Lower leg skin (tissue), 4 donors: ENCODE data around the gene TMEM254. TPM values are rescaled to one million over a fixed set of nuclear protein-coding genes. Genes with fewer than 3 reads are reported as not detected.

Experiments
- DNase-seq, 2 donors: peaks; one replicate each; pipeline ENCODE4 v3.0.0-alpha.2; 2019; ENCODE audit warnings: low spot score in 2 of 2
- H3K4me3 ChIP-seq: fragments of 200-600 bp; sonication (generic); 2 replicates; pipeline ENCODE4 v1.5.1; 2017; ENCODE audit warnings: mild to moderate bottlenecking, low read depth; ENCODE audit not compliant: poor library complexity, severe bottlenecking
- POLR2A ChIP-seq, 2 donors: fragments of 450-650 bp; IDR thresholded peaks; one replicate each; pipeline ENCODE4 v1.6.1; 2016 to 2017; ENCODE audit warnings: antibody characterized with exemption in 2 of 2, mild to moderate bottlenecking in 1 of 2, moderate library complexity in 1 of 2
- WGBS, 2 donors: methylation state at CpG; one replicate each; pipeline ENCODE4 v1.1.5; 2018; 5-methylcytosine and 5-hydroxymethylcytosine counted together
- intact Hi-C: fragments of 100-400 bp; cut with DNase I; formaldehyde crosslinking; loops from one replicate; pipeline ENCODE4 v1.15.0; 2023; ENCODE audit warnings: low total_unique reads
- total RNA-seq, 4 donors: library from RNA; depleted of rRNA; stranded (reverse); fragments of >200 nt; gene quantifications; one replicate each; pipeline ENCODE4 v1.1.0, GENCODE V29; 2016
- TF ChIP-seq, protein P1 (sequence below), 3 donors: fragments of 450-650 bp; IDR thresholded peaks; one replicate each; pipeline ENCODE4 v1.5.1; 2016; ENCODE audit warnings: antibody characterized with exemption in 3 of 3, mild to moderate bottlenecking in 3 of 3, moderate library complexity in 2 of 3

TMEM254 gene
- total RNA-seq, 4 donors from 2014 or later, result 30.9 to 74.4 (median 48.6) TPM

DNA sequence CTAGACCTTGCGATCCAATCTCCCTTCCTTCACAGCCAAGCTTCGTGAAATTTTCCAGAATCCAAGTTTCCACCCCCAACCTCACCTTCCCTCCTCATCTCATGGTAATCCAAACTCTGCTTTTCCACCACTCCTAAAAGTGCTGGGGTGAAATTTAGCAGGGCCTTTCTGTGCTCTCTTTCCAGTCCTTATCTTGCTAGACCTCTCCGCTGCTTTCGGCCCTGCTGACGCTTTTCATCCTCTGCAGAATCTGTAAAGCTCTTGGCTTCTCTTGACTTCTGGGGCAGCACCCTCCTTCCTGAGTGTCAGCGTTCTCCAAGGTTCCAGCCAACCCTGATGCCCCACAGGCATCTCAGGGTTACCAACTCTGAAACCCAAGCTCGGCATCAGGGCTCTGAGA is 61.8 kb downstream of the TMEM254 start:
- intact Hi-C loops, result no loop called here
- no peak for TF ChIP-seq POLR2A (IDR thresholded peaks at IDR 0.05)
- TF ChIP-seq, protein P1, sequence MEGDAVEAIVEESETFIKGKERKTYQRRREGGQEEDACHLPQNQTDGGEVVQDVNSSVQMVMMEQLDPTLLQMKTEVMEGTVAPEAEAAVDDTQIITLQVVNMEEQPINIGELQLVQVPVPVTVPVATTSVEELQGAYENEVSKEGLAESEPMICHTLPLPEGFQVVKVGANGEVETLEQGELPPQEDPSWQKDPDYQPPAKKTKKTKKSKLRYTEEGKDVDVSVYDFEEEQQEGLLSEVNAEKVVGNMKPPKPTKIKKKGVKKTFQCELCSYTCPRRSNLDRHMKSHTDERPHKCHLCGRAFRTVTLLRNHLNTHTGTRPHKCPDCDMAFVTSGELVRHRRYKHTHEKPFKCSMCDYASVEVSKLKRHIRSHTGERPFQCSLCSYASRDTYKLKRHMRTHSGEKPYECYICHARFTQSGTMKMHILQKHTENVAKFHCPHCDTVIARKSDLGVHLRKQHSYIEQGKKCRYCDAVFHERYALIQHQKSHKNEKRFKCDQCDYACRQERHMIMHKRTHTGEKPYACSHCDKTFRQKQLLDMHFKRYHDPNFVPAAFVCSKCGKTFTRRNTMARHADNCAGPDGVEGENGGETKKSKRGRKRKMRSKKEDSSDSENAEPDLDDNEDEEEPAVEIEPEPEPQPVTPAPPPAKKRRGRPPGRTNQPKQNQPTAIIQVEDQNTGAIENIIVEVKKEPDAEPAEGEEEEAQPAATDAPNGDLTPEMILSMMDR (IDR thresholded peaks at IDR 0.05), result no peak
- no peak overlapping the region for H3K4me3 ChIP-seq
- no peak for DNase-seq
- WGBS, 2 donors, result 82 to 86% methylated on average over 7 of the region's 7 CpGs

DNA sequence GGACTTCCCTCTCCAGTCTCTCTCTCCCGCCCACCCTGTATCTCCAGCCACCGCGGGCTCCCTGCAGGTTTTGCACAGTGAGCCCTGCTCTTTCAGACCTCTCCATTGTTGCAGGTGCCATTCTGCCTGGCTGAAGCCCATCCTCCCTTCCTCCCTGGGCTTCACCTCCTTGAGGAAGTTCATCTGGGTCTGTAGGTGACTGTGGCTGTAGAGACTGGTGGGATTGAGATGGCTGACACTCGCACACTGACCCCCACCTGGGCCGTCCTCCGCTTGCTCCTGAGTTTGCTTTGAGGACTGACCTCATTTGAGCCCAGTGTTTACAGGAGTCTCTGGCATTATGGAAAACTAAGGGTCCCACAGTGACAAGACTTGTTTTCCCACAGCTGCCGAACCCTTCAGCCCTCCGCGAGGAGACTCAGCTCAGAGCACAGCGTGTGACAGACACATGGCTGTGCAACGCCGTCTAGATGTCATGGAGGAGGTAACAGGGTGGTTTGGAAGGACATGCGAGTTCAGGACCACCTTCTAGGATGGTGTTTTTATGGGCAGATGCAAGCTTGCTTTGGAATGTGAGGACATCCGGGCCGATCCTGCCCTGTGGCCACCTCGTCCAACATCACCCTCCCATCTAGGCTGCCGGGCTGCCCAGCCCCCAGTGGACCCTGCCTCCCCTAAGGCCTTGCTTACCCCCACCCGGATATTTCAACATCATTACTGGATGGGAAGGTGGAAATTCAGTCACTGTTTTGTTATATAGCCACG is 63.4 kb downstream of the TMEM254 start:
- intact Hi-C loops, result no loop called here
- 59 to 70% methylated on average over 19 of the region's 19 CpGs for WGBS, 2 donors
- peak in 1 of 2 donors; percentile 76 for DNase-seq
- no peak for TF ChIP-seq POLR2A (IDR thresholded peaks at IDR 0.05)
- TF ChIP-seq, protein P1 (IDR thresholded peaks at IDR 0.05), result no peak
- H3K4me3 ChIP-seq, result no peak overlapping the region

Other genes starting within 250 kb of the TMEM254 start
- gene SFTPD, start 129.6 kb upstream of the TMEM254 start, total RNA-seq, result 1 to 10 TPM in 3 of 4 donors, under 1 TPM in 1; 0.76 to 4.4 (median 2.3) TPM
- gene PLAC9, start 54.1 kb downstream of the TMEM254 start, total RNA-seq, result 10 to 100 TPM in 1 of 4 donors, 1 to 10 TPM in 3; 1.3 to 17.4 (median 8.5) TPM
- 100 to 1,000 TPM in 2 of 4 donors, 10 to 100 TPM in 2; 68.4 to 109 (median 100) TPM for gene ANXA11, start 126.9 kb downstream of the TMEM254 start, total RNA-seq
- gene MAT1A, start 211.0 kb downstream of the TMEM254 start, total RNA-seq, result 10 to 100 TPM in 1 of 4 donors, 1 to 10 TPM in 3; 4.6 to 12.1 (median 6.6) TPM